ENCODE measurements around the gene DPH3. TPM values are rescaled to one million over a fixed set of nuclear protein-coding genes. Genes with fewer than 3 reads are reported as not detected.

Gene DPH3
- total RNA-seq, 1 donor from 2014 or later, result 30.5 TPM

DNA sequence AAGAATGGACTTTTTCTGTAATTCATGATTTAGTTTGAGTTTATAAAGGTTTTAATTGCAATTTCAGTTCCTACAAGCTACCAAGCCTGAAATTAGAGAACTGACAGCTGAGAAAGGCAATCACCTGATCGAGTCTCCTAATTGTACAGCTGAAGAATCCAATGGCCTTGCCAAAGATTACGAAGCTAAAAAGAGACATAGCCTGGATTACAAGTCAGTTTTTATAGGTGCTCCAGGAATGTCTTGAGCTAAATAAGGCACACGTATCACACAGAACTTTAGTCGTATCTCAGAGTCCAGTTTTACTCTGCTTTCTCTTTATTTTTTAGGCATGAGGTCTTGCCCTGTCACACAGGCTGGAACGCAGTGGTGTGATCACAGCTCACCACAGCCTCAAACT, 6.6 kb downstream of the DPH3 start:
- Histone ChIP-seq H3K4me3 (ENCODE audit: low read depth, low read length) (no peak overlapping the region), H3K36me3 (ENCODE audit: control insufficient read depth, insufficient read depth, low read length) (no peaks in the 10 kb centered on the region), H3K27me3 (ENCODE audit: control insufficient read depth, insufficient read depth, low read length) (no peaks in the 10 kb centered on the region)
- TF ChIP-seq, protein P1, sequence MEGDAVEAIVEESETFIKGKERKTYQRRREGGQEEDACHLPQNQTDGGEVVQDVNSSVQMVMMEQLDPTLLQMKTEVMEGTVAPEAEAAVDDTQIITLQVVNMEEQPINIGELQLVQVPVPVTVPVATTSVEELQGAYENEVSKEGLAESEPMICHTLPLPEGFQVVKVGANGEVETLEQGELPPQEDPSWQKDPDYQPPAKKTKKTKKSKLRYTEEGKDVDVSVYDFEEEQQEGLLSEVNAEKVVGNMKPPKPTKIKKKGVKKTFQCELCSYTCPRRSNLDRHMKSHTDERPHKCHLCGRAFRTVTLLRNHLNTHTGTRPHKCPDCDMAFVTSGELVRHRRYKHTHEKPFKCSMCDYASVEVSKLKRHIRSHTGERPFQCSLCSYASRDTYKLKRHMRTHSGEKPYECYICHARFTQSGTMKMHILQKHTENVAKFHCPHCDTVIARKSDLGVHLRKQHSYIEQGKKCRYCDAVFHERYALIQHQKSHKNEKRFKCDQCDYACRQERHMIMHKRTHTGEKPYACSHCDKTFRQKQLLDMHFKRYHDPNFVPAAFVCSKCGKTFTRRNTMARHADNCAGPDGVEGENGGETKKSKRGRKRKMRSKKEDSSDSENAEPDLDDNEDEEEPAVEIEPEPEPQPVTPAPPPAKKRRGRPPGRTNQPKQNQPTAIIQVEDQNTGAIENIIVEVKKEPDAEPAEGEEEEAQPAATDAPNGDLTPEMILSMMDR (IDR thresholded peaks at IDR 0.05; ENCODE audit: insufficient read depth, low read length, poor library complexity, severe bottlenecking), result no peak
- no peak for DNase-seq (ENCODE audit: low read depth)

DNA sequence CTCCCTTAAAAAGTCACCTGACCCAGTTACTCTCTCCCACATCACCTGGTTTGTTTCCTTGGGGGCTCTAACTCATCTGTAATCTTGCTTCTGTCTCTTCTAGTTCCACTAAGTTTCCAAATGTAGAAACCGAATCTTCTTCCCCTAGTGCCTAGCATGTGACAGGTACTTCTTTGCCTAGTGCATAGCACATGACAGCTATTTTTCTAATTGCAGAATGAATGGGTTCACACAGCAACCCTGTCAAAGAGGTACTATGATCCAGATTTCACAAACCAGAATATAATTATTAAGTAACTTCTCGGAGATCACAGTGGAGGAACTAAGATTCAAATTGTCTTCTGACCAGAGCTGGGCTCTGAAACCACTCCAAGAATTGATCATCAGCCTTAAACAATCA, 7.4 kb downstream of the DPH3 start:
- TF ChIP-seq, protein P1 (IDR thresholded peaks at IDR 0.05; ENCODE audit: insufficient read depth, low read length, poor library complexity, severe bottlenecking), result no peak

DNA sequence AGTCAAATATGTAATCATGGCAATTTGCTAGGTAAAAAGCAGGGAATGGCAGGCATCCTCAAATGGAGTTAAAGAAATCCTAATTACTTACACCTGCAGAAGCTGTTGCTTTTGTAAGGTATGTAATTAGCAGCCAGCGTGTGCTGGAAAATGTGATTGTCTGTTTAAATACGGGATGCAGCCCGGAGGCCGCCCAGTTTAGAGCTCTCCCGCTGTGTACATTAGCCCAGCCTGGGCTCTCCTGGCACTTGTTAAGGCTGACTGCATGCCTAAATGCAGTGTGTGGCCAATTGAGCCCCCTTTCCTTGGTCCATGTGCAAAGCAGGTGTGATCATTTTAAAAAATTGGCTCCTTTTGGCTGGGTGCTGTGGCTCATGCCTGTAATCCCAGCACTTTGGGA, 9.0 kb downstream of the DPH3 start:
- TF ChIP-seq, protein P1 (IDR thresholded peaks at IDR 0.05; ENCODE audit: insufficient read depth, low read length, poor library complexity, severe bottlenecking), result no peak
- H3K27me3 ChIP-seq (ENCODE audit: control insufficient read depth, insufficient read depth, low read length), result no peaks in the 10 kb centered on the region
- no peak for DNase-seq (ENCODE audit: low read depth)
- no peaks in the 10 kb centered on the region for H3K36me3 ChIP-seq (ENCODE audit: control insufficient read depth, insufficient read depth, low read length)
- H3K4me3 ChIP-seq (ENCODE audit: low read depth, low read length), result no peak overlapping the region

More for the DNA sequence above, 7.4 kb downstream of the DPH3 start:
- H3K36me3 ChIP-seq (ENCODE audit: control insufficient read depth, insufficient read depth, low read length), result no peaks in the 10 kb centered on the region
- no peak for DNase-seq (ENCODE audit: low read depth)
- no peak overlapping the region for H3K4me3 ChIP-seq (ENCODE audit: low read depth, low read length)
- no peaks in the 10 kb centered on the region for H3K27me3 ChIP-seq (ENCODE audit: control insufficient read depth, insufficient read depth, low read length)

DNA sequence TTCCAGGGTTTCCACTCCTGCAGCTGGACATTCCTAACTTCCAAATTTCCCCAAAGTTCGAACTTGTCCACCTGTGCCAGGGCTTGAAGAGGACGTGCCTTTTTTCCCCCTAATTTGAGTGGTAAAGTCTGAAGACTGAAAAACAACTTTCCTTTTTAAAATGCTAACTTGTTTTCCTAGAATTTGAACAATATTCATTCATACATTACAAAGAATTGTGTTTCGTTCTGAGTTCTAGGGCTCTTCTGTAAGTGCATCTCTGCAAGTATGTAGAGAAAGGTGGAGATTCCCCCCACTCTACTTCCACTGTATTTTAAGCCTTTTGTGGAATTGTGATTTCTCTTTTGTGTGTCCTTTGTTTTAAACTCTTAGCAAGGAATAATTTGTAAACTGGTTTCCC, 9.4 kb downstream of the DPH3 start:
- Histone ChIP-seq H3K36me3 (ENCODE audit: control insufficient read depth, insufficient read depth, low read length) (no peaks in the 10 kb centered on the region), H3K4me3 (ENCODE audit: low read depth, low read length) (no peak overlapping the region), H3K27me3 (ENCODE audit: control insufficient read depth, insufficient read depth, low read length) (no peaks in the 10 kb centered on the region)
- TF ChIP-seq, protein P1 (IDR thresholded peaks at IDR 0.05; ENCODE audit: insufficient read depth, low read length, poor library complexity, severe bottlenecking), result no peak
- DNase-seq (ENCODE audit: low read depth), result no peak

DNA sequence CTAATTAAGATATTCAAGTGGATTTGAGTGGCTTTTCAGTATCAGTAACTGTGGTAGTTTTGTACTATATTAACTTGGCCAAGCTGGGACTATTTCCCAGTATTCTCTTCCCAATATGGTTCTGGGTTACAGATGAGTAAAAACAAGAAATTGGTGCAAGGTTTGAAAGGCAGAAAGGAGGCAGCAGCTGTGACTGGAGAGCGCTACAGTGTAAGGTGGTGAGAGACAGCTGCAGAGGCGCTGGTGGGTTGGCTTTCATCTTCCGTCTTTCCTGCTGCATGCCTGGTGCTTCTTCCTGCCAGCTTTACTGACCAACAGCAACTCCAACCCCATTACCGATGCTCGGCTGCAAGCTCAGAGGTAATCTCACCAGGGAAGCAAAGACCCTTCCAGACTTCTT, 9.8 kb downstream of the DPH3 start:
- no peak for DNase-seq (ENCODE audit: low read depth)
- no peaks in the 10 kb centered on the region for H3K27me3 ChIP-seq (ENCODE audit: control insufficient read depth, insufficient read depth, low read length)
- no peaks in the 10 kb centered on the region for H3K36me3 ChIP-seq (ENCODE audit: control insufficient read depth, insufficient read depth, low read length)
- H3K4me3 ChIP-seq (ENCODE audit: low read depth, low read length), result no peak overlapping the region
- TF ChIP-seq, protein P1 (IDR thresholded peaks at IDR 0.05; ENCODE audit: insufficient read depth, low read length, poor library complexity, severe bottlenecking), result no peak

DNA sequence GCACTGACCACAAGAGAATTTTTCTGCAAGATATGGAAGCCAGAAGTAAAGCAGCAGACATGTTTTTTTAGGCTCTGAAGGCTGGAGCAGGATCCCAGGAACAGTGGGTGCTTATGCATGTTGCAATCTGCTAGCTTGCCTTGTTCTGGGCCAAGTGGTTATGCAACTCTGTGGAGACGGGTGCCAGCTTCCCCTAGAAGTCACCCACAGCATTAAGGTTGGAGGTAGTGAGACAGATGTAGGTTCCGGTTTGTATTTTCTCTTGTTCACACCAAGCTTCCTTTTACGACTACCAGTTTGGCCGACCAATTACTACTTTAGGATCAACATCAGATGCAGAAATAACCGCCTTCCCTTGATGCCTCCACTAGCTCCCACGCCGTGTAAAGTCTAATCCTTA, 11.1 kb downstream of the DPH3 start:
- no peak for DNase-seq (ENCODE audit: low read depth)

More for the DNA sequence above, 11.1 kb downstream of the DPH3 start:
- Histone ChIP-seq H3K27me3 (ENCODE audit: control insufficient read depth, insufficient read depth, low read length) (no peaks in the 10 kb centered on the region), H3K36me3 (ENCODE audit: control insufficient read depth, insufficient read depth, low read length) (no peaks in the 10 kb centered on the region), H3K4me3 (ENCODE audit: low read depth, low read length) (no peak overlapping the region)
- TF ChIP-seq, protein P1 (IDR thresholded peaks at IDR 0.05; ENCODE audit: insufficient read depth, low read length, poor library complexity, severe bottlenecking), result no peak

Measured in kidney epithelial cell (primary cell).